ENCODE data around the gene CCL8.

CCL8 gene

GRCh38 chr17:34363183-34363661 lies 44.0 kb downstream of the CCL8 start, which contains the start of gene CCL1:
Gene CCL1, minus strand, starts transcription at chr17:34363233. Its CDS starts 72 bp downstream, at chr17:34363161.
- ChIA-PET CTCF (interaction anchor here (0.6 to 4.5 kb wide), 4 partner anchors 162 to 192 kb away, joined by 3 to 75 read pairs (median 12); no protein-coding TSS in a partner anchor), POLR2A (interaction anchor here (0.7 kb wide), 1 partner anchor 143 kb away, joined by 4 read pairs; no protein-coding TSS in a partner anchor)
- no peak for DNase-seq (ENCODE audit: extremely low spot score)
- TF ChIP-seq CTBP1 (IDR thresholded peaks at IDR 0.05; ENCODE audit: borderline replicate concordance) (no peak), SP1 (IDR thresholded peaks at IDR 0.05) (no peak), LEF1 (IDR thresholded peaks at IDR 0.05; ENCODE audit: borderline replicate concordance) (no peak), NFRKB (IDR thresholded peaks at IDR 0.05) (no peak), L3MBTL2 (conservative IDR thresholded peaks at IDR 0.05) (no peak), FOXA1 (IDR thresholded peaks at IDR 0.05) (no peak), PKNOX1 (IDR thresholded peaks at IDR 0.05) (no peak)

GRCh38 chr17:34364751-34365150 lies 45.5 kb downstream of the CCL8 start:
- DNase-seq (ENCODE audit: extremely low spot score), result no peak
- TF ChIP-seq ZNF384 (IDR thresholded peaks at IDR 0.05) (no peak), PKNOX1 (IDR thresholded peaks at IDR 0.05) (no peak), FOXA1 (IDR thresholded peaks at IDR 0.05) (no peak), BHLHE40 (IDR thresholded peaks at IDR 0.05; ENCODE audit: borderline replicate concordance) (no peak), FOXK2 (IDR thresholded peaks at IDR 0.05) (no peak), ARNT (IDR thresholded peaks at IDR 0.05) (no peak), ELF4 (IDR thresholded peaks at IDR 0.05) (no peak), FOXM1 (IDR thresholded peaks at IDR 0.05; ENCODE audit: borderline replicate concordance) (no peak), HDGF (IDR thresholded peaks at IDR 0.05; ENCODE audit: borderline replicate concordance) (no peak), NFRKB (IDR thresholded peaks at IDR 0.05) (no peak), LEF1 (IDR thresholded peaks at IDR 0.05; ENCODE audit: borderline replicate concordance) (no peak), CTBP1 (IDR thresholded peaks at IDR 0.05; ENCODE audit: borderline replicate concordance) (no peak), L3MBTL2 (conservative IDR thresholded peaks at IDR 0.05) (no peak), SUZ12 (IDR thresholded peaks at IDR 0.05) (no peak), TARDBP (IDR thresholded peaks at IDR 0.05) (no peak), SP1 (IDR thresholded peaks at IDR 0.05) (no peak)
- ChIA-PET POLR2A (no interaction called here), CTCF (interaction anchor here (1.3 kb wide), 1 partner anchor 164 kb away, joined by 5 read pairs; no protein-coding TSS in a partner anchor)

- POLR2A ChIA-PET, result no interaction called here
- CTCF ChIA-PET, result no interaction called here
- no peak for DNase-seq (ENCODE audit: extremely low spot score)
- TF ChIP-seq ARNT (IDR thresholded peaks at IDR 0.05) (no peak), NFRKB (IDR thresholded peaks at IDR 0.05) (no peak), PKNOX1 (IDR thresholded peaks at IDR 0.05) (no peak), FOXM1 (IDR thresholded peaks at IDR 0.05; ENCODE audit: borderline replicate concordance) (no peak), BHLHE40 (IDR thresholded peaks at IDR 0.05; ENCODE audit: borderline replicate concordance) (no peak), L3MBTL2 (conservative IDR thresholded peaks at IDR 0.05) (no peak), ELF4 (IDR thresholded peaks at IDR 0.05) (no peak)
These were observed 46.1 kb downstream of the CCL8 start for GRCh38 chr17:34365340-34365739.

- DNase-seq (ENCODE audit: extremely low spot score), result no peak
- TF ChIP-seq FOXA1 (IDR thresholded peaks at IDR 0.05) (no peak), ZNF384 (IDR thresholded peaks at IDR 0.05) (no peak), HDGF (IDR thresholded peaks at IDR 0.05; ENCODE audit: borderline replicate concordance) (no peak), BHLHE40 (IDR thresholded peaks at IDR 0.05; ENCODE audit: borderline replicate concordance) (no peak), NFRKB (IDR thresholded peaks at IDR 0.05) (no peak), SUZ12 (IDR thresholded peaks at IDR 0.05) (no peak), LEF1 (IDR thresholded peaks at IDR 0.05; ENCODE audit: borderline replicate concordance) (no peak), FOXK2 (IDR thresholded peaks at IDR 0.05) (no peak), SP1 (IDR thresholded peaks at IDR 0.05) (no peak), TARDBP (IDR thresholded peaks at IDR 0.05) (no peak), FOXM1 (IDR thresholded peaks at IDR 0.05; ENCODE audit: borderline replicate concordance) (no peak), CTBP1 (IDR thresholded peaks at IDR 0.05; ENCODE audit: borderline replicate concordance) (no peak), PKNOX1 (IDR thresholded peaks at IDR 0.05) (no peak)
- ChIA-PET POLR2A (no interaction called here), CTCF (no interaction called here)
These were observed 46.8 kb downstream of the CCL8 start for GRCh38 chr17:34366010-34366409.

- ChIA-PET POLR2A (no interaction called here), CTCF (interaction anchor here (0.6 kb wide), 1 partner anchor 21 kb away, joined by 6 read pairs; no protein-coding TSS in a partner anchor)
- no peak for DNase-seq (ENCODE audit: extremely low spot score)
- TF ChIP-seq TARDBP (IDR thresholded peaks at IDR 0.05) (no peak), ARNT (IDR thresholded peaks at IDR 0.05) (no peak), LEF1 (IDR thresholded peaks at IDR 0.05; ENCODE audit: borderline replicate concordance) (no peak), BHLHE40 (IDR thresholded peaks at IDR 0.05; ENCODE audit: borderline replicate concordance) (no peak), SUZ12 (IDR thresholded peaks at IDR 0.05) (no peak), FOXA1 (IDR thresholded peaks at IDR 0.05) (no peak), HDGF (IDR thresholded peaks at IDR 0.05; ENCODE audit: borderline replicate concordance) (no peak), ELF4 (IDR thresholded peaks at IDR 0.05) (no peak), L3MBTL2 (conservative IDR thresholded peaks at IDR 0.05) (no peak), ZNF384 (IDR thresholded peaks at IDR 0.05) (no peak), SP1 (IDR thresholded peaks at IDR 0.05) (no peak), CTBP1 (IDR thresholded peaks at IDR 0.05; ENCODE audit: borderline replicate concordance) (no peak), FOXM1 (IDR thresholded peaks at IDR 0.05; ENCODE audit: borderline replicate concordance) (no peak), PKNOX1 (IDR thresholded peaks at IDR 0.05) (no peak), NFRKB (IDR thresholded peaks at IDR 0.05) (no peak), FOXK2 (IDR thresholded peaks at IDR 0.05) (no peak)
These were observed 47.4 kb downstream of the CCL8 start for GRCh38 chr17:34366529-34367107.
